ENCODE results near the gene LIME1. TPM values are rescaled to one million over a fixed set of nuclear protein-coding genes. Genes with fewer than 3 reads are reported as not detected.
A peak's percentile ranks its signal among the peaks of the same experiment; 100 is the strongest.

LIME1 gene
- polyA plus RNA-seq, 3 donors = 0.39 to 8.8 (median 0.62) TPM

GRCh38 chr20:63734946-63735858 lies 1.3 kb upstream of the LIME1 start:
- H3K4me3 Mint-ChIP-seq = no peak overlapping the region
- H3K4me3 ChIP-seq (replicated peaks in 1 of 3; ENCODE audit: low read depth in 2 of 3, low read length in 3 of 3) = no peak overlapping the region
- no peak overlapping the region for H3K27ac ChIP-seq (ENCODE audit: low read depth in 1 of 2, low read length in 2 of 2)
- H2AFZ ChIP-seq (ENCODE audit: insufficient read depth, low read depth, low read length, poor library complexity, severe bottlenecking) = no peak overlapping the region
- peaks cover 31 to 56% of the 10 kb centered on the region in 2 donors for H3K36me3 ChIP-seq (replicated peaks in 1 of 2; ENCODE audit: control insufficient read depth in 1 of 2, insufficient read depth in 2 of 2, low read length in 2 of 2)
- H3K27ac Mint-ChIP-seq = no peak overlapping the region
- H3K4me1 ChIP-seq (ENCODE audit: control insufficient read depth in 1 of 2, insufficient read depth in 2 of 2, low read length in 2 of 2) = peaks cover 23 to 39% of the 10 kb centered on the region in 2 donors
- peaks cover 82% of the 10 kb centered on the region for H4K20me1 ChIP-seq (ENCODE audit: insufficient read depth, low read length)
- H3K27me3 Mint-ChIP-seq (ENCODE audit: low read depth in 3 of 3) = peaks cover 17 to 37% (median 25%) of the 10 kb centered on the region in 3 donors
- H3K79me2 ChIP-seq (ENCODE audit: insufficient read depth, low read length) = peaks cover 10% of the 10 kb centered on the region
- no peak for TF ChIP-seq CTCF (IDR thresholded peaks at IDR 0.05)
- H3K9me3 Mint-ChIP-seq = peaks cover 0 to 4% (median 0%) of the 10 kb centered on the region in 7 donors
- WGBS (ENCODE audit: insufficient coverage) = 81% methylated on average over 47 of the region's 48 CpGs
- peaks cover 2 to 32% of the 10 kb centered on the region in 2 donors for H3K36me3 Mint-ChIP-seq
- no peak overlapping the region for H3K9ac ChIP-seq (ENCODE audit: insufficient read depth, low read length, poor library complexity, severe bottlenecking)
- no peak overlapping the region for H3K4me2 ChIP-seq (replicated peaks; ENCODE audit: extremely low read depth, low read length, poor library complexity, severe bottlenecking)
- DNase-seq = no peak
- peaks cover 18% of the 10 kb centered on the region for H3K4me1 Mint-ChIP-seq
- H3K27me3 ChIP-seq (ENCODE audit: control insufficient read depth in 2 of 2, insufficient read depth in 2 of 2, low read length in 2 of 2) = peaks cover 8 to 26% of the 10 kb centered on the region in 2 donors
- intact Hi-C loops (cut with micrococcal nuclease) = loop anchor here (5.0 kb wide), 2 partner anchors 93 to 163 kb away; partner anchors contain the start of gene HELZ2 (in 1 of the 2)
- no peaks in the 10 kb centered on the region for H3K9me3 ChIP-seq (replicated peaks in 1 of 2; ENCODE audit: control insufficient read depth in 1 of 2, insufficient read depth in 1 of 2, low read length in 2 of 2)

GRCh38 chr20:63736893-63737694 lies 630 bp downstream of the LIME1 start:
- H3K4me1 Mint-ChIP-seq = peaks cover 21% of the 10 kb centered on the region
- H3K4me2 ChIP-seq (replicated peaks; ENCODE audit: extremely low read depth, low read length, poor library complexity, severe bottlenecking) = peak overlapping the region; percentile 91

More at GRCh38 chr20:63736893-63737694, 630 bp downstream of the LIME1 start:
- H2AFZ ChIP-seq (ENCODE audit: insufficient read depth, low read depth, low read length, poor library complexity, severe bottlenecking) = no peak overlapping the region
- no peak overlapping the region for H3K27ac ChIP-seq (ENCODE audit: low read depth in 1 of 2, low read length in 2 of 2)
- Mint-ChIP-seq H3K36me3 (peaks cover 0 to 30% of the 10 kb centered on the region in 2 donors), H3K4me3 (peak overlapping the region; percentile 34 to 63), H3K9me3 (peaks cover 0 to 4% (median 0%) of the 10 kb centered on the region in 7 donors), H3K27ac (no peak overlapping the region), H3K27me3 (ENCODE audit: low read depth in 3 of 3) (peaks cover 17 to 37% (median 25%) of the 10 kb centered on the region in 3 donors)
- no peak for DNase-seq
- intact Hi-C loops (cut with micrococcal nuclease) = loop anchor here (5.0 kb wide), 2 partner anchors 95 to 165 kb away; partner anchors contain the start of gene HELZ2 (in 1 of the 2)
- no peak overlapping the region for H3K4me3 ChIP-seq (replicated peaks in 1 of 3; ENCODE audit: low read depth in 2 of 3, low read length in 3 of 3)
- peaks cover 31 to 42% of the 10 kb centered on the region in 2 donors for H3K36me3 ChIP-seq (replicated peaks in 1 of 2; ENCODE audit: control insufficient read depth in 1 of 2, insufficient read depth in 2 of 2, low read length in 2 of 2)
- H3K9me3 ChIP-seq (replicated peaks in 1 of 2; ENCODE audit: control insufficient read depth in 1 of 2, insufficient read depth in 1 of 2, low read length in 2 of 2) = no peaks in the 10 kb centered on the region
- peaks cover 9% of the 10 kb centered on the region for H3K79me2 ChIP-seq (ENCODE audit: insufficient read depth, low read length)
- no peak overlapping the region for H3K9ac ChIP-seq (ENCODE audit: insufficient read depth, low read length, poor library complexity, severe bottlenecking)
- peaks cover 35 to 47% of the 10 kb centered on the region in 2 donors for H3K4me1 ChIP-seq (ENCODE audit: control insufficient read depth in 1 of 2, insufficient read depth in 2 of 2, low read length in 2 of 2)
- peaks cover 72% of the 10 kb centered on the region for H4K20me1 ChIP-seq (ENCODE audit: insufficient read depth, low read length)
- TF ChIP-seq CTCF (IDR thresholded peaks at IDR 0.05) = no peak
- 20% methylated on average over 30 of the region's 30 CpGs for WGBS (ENCODE audit: insufficient coverage)
- peaks cover 8 to 26% of the 10 kb centered on the region in 2 donors for H3K27me3 ChIP-seq (ENCODE audit: control insufficient read depth in 2 of 2, insufficient read depth in 2 of 2, low read length in 2 of 2)
